Measurements from ENCODE around the gene KIAA0513. TPM values are rescaled to one million over a fixed set of nuclear protein-coding genes. Genes with fewer than 3 reads are reported as not detected.
"Not testable (repeated sequence)": the region's sequence is repeated elsewhere in the genome, so short reads cannot be mapped to it uniquely, and the experiment has no call there.

KIAA0513 gene
- total RNA-seq, 2 donors from 2014 or later, result 23.1 to 71.9 TPM

DNA sequence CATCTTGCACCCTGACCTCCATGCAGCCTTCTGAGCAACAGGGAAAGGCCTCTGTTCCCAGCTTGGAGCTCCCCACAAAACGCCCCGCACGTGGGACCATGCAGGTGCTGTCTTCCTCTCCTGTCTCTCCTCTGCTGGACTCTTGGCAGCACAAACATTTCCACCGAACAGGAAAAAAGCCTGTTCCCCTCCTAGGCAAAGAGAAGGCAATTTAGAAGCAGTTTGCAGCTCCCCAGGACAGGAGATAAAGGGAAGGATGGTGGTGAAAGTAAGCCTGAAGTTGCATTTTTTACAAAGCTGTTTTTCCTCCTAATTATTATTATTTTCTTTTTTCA lies 92.4 kb downstream of the KIAA0513 start:
- WGBS, 2 donors, result 82% methylated on average over 4 of the region's 4 CpGs
- ATAC-seq (no peak), DNase-seq (no peak)
- no peak for TF ChIP-seq POLR2A (IDR thresholded peaks at IDR 0.05)
- TF ChIP-seq, protein P1, sequence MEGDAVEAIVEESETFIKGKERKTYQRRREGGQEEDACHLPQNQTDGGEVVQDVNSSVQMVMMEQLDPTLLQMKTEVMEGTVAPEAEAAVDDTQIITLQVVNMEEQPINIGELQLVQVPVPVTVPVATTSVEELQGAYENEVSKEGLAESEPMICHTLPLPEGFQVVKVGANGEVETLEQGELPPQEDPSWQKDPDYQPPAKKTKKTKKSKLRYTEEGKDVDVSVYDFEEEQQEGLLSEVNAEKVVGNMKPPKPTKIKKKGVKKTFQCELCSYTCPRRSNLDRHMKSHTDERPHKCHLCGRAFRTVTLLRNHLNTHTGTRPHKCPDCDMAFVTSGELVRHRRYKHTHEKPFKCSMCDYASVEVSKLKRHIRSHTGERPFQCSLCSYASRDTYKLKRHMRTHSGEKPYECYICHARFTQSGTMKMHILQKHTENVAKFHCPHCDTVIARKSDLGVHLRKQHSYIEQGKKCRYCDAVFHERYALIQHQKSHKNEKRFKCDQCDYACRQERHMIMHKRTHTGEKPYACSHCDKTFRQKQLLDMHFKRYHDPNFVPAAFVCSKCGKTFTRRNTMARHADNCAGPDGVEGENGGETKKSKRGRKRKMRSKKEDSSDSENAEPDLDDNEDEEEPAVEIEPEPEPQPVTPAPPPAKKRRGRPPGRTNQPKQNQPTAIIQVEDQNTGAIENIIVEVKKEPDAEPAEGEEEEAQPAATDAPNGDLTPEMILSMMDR (IDR thresholded peaks at IDR 0.05), result no peak
- intact Hi-C loops (cut with DNase I), result no loop called here
- peaks cover 4% of the 10 kb centered on the region for H3K4me1 ChIP-seq
- no peaks in the 10 kb centered on the region for H3K36me3 ChIP-seq (replicated peaks in 1 of 2; ENCODE audit: insufficient read depth in 1 of 2, low read depth in 2 of 2)
- H3K9me3 ChIP-seq, result no peaks in the 10 kb centered on the region
- H3K27me3 ChIP-seq, result no peaks in the 10 kb centered on the region
- H3K4me3 ChIP-seq, result no peak overlapping the region
- no peak overlapping the region for H3K27ac ChIP-seq

DNA sequence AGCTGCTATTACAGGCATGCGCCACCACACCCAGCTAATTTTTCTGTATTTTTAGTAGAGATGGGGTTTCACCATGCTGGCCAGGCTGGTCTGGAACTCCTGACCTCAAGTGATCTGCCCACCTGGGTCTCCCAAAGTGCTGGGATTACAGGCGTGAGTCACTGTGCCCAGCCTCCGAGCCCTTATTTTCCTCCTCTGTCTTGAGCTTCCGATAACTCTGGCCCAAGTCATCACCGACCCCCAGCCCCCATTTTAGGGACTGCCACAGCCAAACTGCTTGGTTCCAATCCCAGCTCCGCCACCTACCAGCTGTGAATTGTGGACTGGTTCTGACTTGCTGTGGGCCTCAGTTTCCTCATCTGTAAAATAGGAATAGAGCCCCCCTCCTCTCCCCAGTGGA lies 95.8 kb downstream of the KIAA0513 start:
- ATAC-seq; H3K4me3 ChIP-seq; H3K27me3 ChIP-seq; DNase-seq; H3K9me3 ChIP-seq; H3K36me3 ChIP-seq (replicated peaks in 1 of 2; ENCODE audit: insufficient read depth in 1 of 2, low read depth in 2 of 2); intact Hi-C loops (cut with DNase I): not testable (repeated sequence)
- 89 to 94% methylated on average over 6 of the region's 6 CpGs for WGBS, 2 donors
- Histone ChIP-seq H3K27ac (peak overlapping the region in 2 of 4 donors; percentile 17 to 29), H3K4me1 (peaks cover 15% of the 10 kb centered on the region)

DNA sequence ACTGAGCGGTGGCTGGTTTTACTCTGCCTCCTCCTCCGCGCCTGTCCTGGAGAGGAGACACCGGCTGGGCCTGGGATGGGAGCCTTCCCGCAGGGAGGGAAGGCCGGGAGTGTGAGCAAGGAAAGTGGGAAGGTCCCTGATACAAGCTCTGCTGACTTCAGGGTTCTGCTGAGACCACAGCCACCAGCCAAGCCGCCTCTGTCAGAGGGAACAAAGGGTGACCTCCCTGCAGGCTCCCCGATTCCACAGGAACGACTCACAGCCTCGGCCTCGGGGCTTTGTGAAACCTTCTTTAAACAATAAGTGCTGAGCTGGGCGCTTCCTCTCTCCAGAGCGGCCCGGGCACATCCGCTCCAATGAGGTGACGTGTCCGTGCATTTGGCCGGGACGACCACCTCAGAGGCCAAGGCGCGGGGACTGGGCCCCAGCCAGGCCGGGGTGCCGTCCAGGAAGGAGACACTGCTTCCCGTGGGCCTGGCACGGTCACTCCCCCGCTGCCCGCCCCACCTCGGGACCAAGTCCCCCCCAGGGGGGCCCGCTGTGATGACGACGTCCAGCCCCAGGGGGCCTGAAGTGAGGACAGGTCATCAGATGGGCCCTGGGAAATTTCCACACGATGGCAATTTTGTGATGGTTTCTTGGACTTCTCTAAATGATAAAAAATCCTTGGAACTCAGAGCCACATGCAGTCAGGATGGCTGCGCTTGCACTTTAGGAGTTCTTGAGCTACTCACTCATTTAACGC lies 96.5 kb downstream of the KIAA0513 start:
- Histone ChIP-seq H3K27me3 (no peaks in the 10 kb centered on the region), H3K4me3 (no peak overlapping the region), H3K9me3 (no peaks in the 10 kb centered on the region), H3K27ac (peak overlapping the region in 2 of 4 donors; percentile 29 to 41), H3K36me3 (replicated peaks in 1 of 2; ENCODE audit: insufficient read depth in 1 of 2, low read depth in 2 of 2) (no peaks in the 10 kb centered on the region), H3K4me1 (peaks cover 15% of the 10 kb centered on the region)
- peak; percentile 53 for ATAC-seq
- WGBS, 2 donors, result 78 to 86% methylated on average over 16 to 33 of the region's 34 CpGs
- intact Hi-C loops (cut with DNase I), result no loop called here
- TF ChIP-seq, protein P1 (IDR thresholded peaks at IDR 0.05), result no peak
- TF ChIP-seq POLR2A (IDR thresholded peaks at IDR 0.05), result no peak
- DNase-seq, result peak; percentile 26 to 44 (median 32)

DNA sequence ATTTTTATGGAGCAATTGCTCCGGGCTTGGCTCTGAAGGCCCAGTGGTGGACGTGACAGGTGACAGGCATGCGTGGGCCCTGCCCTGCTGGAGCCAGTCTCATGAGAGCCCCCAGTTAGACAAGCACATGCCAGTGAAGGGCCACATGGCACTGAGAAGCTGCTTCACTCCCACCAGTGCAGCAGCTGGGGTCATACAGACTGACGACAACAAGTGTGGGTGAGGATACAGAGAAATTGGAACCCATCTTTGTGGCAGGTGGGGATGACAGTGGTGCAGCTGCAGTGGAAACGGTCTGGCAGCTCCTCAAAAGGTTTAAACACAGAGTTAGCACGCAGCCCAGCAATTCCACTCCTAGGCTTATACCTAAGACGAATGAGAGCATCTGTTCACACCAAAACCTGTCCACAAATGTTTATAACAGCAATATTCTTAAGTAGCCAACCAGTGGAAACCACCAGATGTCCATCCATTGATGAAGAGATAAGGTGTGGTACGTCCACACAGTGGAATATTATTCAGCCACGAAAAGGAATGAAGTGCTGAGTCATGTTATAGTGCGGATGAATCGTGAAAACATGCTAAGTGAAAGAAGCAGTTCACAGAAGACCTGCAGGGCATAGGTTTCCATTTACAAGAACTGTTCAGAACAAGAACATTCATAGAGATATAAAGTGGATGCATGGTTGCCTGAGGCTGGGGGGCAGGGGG lies 97.2 kb downstream of the KIAA0513 start:
- DNase-seq (no peak), ATAC-seq (no peak)
- Histone ChIP-seq H3K27ac (peak overlapping the region in 1 of 4 donors; percentile 41), H3K4me3 (no peak overlapping the region), H3K4me1 (peaks cover 15% of the 10 kb centered on the region), H3K36me3 (replicated peaks in 1 of 2; ENCODE audit: insufficient read depth in 1 of 2, low read depth in 2 of 2) (no peaks in the 10 kb centered on the region), H3K9me3 (no peaks in the 10 kb centered on the region), H3K27me3 (no peaks in the 10 kb centered on the region)
- intact Hi-C loops (cut with DNase I), result no loop called here
- WGBS, 2 donors, result 86 to 89% methylated on average over 10 to 11 of the region's 11 CpGs
- no peak for TF ChIP-seq POLR2A (IDR thresholded peaks at IDR 0.05)
- TF ChIP-seq, protein P1 (IDR thresholded peaks at IDR 0.05), result no peak

DNA sequence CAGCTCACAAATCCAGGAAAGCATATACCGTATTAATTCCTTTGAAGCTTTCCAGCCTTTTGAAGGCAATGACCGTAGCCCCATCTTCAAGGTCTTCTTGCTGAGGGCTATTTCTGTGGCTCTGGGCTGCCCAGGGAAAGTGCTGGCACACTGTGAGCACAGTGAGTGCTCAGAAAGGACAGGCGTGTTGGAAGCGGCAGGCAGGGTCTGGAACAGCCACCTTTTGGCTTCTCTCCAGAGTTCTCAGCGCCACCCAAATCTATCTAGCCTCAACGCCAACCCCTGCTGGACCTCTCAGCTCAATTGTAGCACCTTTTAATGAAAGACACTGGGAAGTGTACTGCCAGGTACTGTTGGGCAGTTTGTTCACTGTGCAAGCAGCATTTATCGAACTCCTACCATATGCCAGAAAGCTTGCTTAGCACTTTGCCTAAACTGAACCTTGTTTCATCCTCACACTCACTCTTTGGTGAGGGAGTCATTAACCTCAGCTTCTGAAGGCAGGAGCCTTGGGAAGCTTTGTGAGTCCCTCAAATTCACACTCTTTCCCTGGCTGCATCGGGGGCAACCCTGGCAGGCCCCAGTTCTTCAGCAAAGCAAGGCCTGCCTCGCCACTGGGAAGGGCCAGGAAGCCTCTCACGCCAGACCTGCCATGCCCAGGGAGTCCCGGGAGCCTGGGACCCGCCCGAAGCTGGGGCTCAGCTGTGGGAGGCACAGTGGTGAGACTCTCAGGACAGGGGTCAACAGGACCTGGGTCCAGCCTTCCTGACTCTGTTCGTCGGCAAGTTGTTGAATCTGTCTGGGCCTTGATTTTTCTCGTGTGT lies 98.2 kb downstream of the KIAA0513 start:
- intact Hi-C loops (cut with DNase I), result no loop called here
- TF ChIP-seq, protein P1 (IDR thresholded peaks at IDR 0.05), result no peak
- no peak for TF ChIP-seq POLR2A (IDR thresholded peaks at IDR 0.05)
- H3K4me1 ChIP-seq, result peaks cover 19% of the 10 kb centered on the region
- H3K27me3 ChIP-seq, result no peaks in the 10 kb centered on the region
- H3K27ac ChIP-seq, result peak overlapping the region in 2 of 4 donors; percentile 48 to 69
- H3K36me3 ChIP-seq (replicated peaks in 1 of 2; ENCODE audit: insufficient read depth in 1 of 2, low read depth in 2 of 2), result no peaks in the 10 kb centered on the region
- no peaks in the 10 kb centered on the region for H3K9me3 ChIP-seq
- DNase-seq, result peak in 2 of 4 donors; percentile 35 to 45
- no peak overlapping the region for H3K4me3 ChIP-seq
- ATAC-seq, result no peak
- WGBS, 2 donors, result 83 to 92% methylated on average over 11 to 16 of the region's 16 CpGs

All from body of pancreas (tissue), 4 donors.